Hepatocyte (in vitro differentiated cells): ENCODE results near the gene RBM7.

Experiments used
- EZH2 ChIP-seq: fragments of 200-600 bp; sonication (generic); IDR thresholded peaks from 2 replicates; pipeline ENCODE4 v1.6.1; 2016; ENCODE audit warnings: antibody characterized with exemption, mild to moderate bottlenecking, borderline replicate concordance
- TF ChIP-seq, protein P1 (sequence below): fragments of 200-600 bp; sonication (generic); IDR thresholded peaks from 2 replicates; pipeline ENCODE4 v1.5.1; 2016; ENCODE audit warnings: antibody characterized with exemption, mild to moderate bottlenecking; ENCODE audit not compliant: poor library complexity

- TF ChIP-seq, protein P1, sequence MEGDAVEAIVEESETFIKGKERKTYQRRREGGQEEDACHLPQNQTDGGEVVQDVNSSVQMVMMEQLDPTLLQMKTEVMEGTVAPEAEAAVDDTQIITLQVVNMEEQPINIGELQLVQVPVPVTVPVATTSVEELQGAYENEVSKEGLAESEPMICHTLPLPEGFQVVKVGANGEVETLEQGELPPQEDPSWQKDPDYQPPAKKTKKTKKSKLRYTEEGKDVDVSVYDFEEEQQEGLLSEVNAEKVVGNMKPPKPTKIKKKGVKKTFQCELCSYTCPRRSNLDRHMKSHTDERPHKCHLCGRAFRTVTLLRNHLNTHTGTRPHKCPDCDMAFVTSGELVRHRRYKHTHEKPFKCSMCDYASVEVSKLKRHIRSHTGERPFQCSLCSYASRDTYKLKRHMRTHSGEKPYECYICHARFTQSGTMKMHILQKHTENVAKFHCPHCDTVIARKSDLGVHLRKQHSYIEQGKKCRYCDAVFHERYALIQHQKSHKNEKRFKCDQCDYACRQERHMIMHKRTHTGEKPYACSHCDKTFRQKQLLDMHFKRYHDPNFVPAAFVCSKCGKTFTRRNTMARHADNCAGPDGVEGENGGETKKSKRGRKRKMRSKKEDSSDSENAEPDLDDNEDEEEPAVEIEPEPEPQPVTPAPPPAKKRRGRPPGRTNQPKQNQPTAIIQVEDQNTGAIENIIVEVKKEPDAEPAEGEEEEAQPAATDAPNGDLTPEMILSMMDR, result no peak
- TF ChIP-seq EZH2, result no peak
Observed at GRCh38 chr11:114441921-114442320, 41.5 kb downstream of the RBM7 start.
